Myocyte (in vitro differentiated cells): Measurements from ENCODE around the gene ALDH3B1. TPM values are rescaled to one million over a fixed set of nuclear protein-coding genes. Genes with fewer than 3 reads are reported as not detected.

Experiments used
- DNase-seq: peaks from one replicate; pipeline ENCODE4 v3.0.0-alpha.2; 2012; ENCODE audit warnings: low read depth
- total RNA-seq: library from RNA; depleted of rRNA; stranded (reverse); fragments of >200 nt; gene quantifications from 2 replicates; pipeline ENCODE4 v1.2.3, GENCODE V29; 2014

The ALDH3B1 gene
- total RNA-seq, 1 donor from 2014 or later = 36.6 TPM

DNA sequence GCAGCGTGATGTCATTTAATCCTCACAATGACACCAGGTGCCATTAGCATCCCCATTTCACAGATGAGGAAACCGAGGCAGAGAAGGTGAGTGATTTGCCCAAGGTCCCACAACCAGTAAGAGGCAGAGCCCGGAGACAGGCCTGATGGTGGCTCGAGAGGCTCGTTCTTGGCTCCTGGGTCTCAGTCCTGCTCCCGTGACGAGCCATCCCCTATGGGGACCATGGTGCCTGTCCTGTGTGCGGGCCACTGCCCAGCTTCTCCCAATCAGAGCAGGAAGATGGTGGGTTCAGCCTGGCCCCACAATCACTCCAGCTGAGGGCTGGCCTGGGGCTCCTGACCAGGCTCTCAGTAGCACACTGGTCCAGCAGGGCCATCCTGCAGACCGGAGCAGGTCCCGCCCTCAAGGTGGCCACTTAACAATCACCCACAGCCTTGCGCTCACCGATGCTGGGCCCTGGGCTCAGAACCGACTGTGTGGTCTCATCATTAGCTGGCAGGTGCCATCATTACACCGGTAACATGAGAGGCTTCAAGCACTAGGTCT is 3.6 kb downstream of the ALDH3B1 start:
- peak; percentile 72 for DNase-seq

DNA sequence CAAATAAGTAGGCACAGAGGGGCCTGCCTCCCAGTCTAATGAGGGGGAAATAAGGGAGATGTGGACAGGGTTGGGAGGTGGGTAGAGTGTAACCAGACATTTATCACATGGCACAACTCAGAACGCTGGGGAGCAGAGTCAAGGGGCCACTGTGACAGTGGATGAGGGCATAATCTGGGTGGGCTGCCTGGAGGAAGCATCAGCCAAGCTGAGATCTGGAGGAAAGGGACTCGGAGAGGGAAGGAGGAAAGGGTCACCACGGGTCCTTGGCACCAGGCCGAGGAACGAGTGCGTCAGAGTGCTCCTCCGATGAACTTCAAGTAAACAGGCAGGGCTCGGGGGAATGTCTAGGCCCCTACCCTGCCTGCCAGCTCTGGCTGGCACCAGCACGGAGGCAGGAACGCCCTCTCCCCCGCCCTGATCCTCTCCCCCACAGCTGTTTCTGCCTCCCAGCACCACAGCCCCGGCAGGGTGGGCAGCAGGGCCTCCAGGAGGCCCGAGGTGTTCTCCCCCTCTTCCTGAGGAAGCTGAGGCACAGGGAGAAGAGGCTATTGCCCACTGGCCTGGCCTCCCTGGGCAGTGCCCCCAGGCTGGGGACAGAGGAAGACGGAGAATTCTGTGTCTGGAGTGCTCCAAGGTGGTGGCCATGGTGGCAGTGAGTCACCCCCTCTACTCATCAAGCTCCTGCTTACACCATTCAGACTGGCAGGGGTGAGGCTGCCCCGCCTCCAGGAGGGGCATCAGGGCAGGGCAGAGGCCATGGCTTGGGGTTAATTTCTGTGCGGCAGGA is 4.2 kb downstream of the ALDH3B1 start:
- DNase-seq = peak; percentile 95

DNA sequence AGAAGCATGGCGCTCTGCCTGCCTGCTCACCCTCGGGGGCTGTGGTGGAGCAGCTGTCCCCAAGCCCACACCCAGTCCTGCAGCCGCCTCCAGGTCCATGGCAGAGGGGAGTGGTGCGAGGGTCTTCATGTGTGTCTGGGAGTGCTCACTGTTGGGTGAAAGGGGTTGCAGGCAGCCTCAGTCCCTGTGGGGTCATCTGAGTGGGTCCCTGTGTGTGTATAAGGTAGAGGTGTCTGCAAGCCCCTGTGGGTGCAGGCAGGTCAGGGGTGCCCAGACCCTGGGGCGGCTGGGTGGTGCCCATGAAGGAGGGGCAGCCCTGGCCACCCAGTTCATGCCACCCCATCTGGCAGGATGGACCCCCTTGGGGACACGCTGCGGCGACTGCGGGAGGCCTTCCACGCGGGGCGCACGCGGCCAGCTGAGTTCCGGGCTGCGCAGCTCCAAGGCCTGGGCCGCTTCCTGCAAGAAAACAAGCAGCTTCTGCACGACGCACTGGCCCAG is 4.9 kb downstream of the ALDH3B1 start:
- DNase-seq = no peak

DNA sequence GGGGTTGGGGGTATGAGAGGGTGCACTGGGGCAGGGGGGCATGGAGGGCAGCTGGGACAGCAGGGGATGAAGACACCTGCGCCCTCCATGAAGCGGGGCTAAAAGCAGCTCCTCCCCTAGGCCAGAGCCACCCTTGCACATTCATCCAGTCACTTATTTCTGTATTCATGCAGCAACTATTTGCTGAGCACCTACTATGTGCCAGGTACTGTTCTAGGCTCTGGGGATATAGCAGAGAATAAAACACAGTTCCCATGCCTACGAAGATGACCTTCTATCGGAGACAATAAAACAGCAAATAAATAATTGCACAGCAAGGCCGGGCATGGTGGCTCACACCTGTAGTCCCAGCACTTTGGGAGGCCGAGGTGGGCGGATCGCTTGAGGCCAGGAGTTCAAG is 5.3 kb downstream of the ALDH3B1 start:
- DNase-seq = no peak

DNA sequence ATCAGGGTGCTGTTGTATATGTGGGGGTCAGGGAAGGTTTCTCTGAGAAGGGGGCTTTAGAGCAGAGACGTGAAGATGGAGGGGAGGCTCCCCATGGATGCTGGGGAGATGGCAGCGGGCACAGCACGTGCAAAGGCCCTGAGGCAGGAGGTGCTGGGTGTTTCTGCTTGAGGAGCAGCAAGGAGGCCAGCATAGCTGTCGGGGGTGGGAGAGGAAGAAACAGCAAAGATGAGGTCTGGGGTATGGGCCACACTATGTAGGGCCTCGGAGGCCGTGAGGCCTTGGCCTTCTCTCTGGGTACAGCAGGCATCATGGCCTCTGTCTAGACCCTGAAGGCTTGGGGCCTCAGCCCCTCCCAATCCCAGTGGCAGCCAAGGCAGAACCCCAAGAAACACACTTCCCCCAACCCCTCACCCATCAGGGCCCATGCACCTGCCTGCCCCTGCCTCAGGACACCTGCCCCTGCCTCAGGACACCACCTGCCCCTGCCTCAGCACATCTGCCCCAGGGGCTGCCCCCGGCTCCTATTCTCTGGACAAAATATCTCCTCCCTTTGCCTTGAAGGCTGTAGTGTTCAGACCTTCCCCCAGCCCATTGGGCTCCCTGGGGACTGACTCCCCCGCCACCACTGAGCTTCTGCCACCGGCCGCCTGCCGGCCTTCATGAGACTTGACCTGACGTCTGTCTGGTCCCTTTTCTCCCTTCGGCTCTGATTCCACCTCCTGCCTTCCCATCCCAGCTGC is 6.2 kb downstream of the ALDH3B1 start:
- no peak for DNase-seq

DNA sequence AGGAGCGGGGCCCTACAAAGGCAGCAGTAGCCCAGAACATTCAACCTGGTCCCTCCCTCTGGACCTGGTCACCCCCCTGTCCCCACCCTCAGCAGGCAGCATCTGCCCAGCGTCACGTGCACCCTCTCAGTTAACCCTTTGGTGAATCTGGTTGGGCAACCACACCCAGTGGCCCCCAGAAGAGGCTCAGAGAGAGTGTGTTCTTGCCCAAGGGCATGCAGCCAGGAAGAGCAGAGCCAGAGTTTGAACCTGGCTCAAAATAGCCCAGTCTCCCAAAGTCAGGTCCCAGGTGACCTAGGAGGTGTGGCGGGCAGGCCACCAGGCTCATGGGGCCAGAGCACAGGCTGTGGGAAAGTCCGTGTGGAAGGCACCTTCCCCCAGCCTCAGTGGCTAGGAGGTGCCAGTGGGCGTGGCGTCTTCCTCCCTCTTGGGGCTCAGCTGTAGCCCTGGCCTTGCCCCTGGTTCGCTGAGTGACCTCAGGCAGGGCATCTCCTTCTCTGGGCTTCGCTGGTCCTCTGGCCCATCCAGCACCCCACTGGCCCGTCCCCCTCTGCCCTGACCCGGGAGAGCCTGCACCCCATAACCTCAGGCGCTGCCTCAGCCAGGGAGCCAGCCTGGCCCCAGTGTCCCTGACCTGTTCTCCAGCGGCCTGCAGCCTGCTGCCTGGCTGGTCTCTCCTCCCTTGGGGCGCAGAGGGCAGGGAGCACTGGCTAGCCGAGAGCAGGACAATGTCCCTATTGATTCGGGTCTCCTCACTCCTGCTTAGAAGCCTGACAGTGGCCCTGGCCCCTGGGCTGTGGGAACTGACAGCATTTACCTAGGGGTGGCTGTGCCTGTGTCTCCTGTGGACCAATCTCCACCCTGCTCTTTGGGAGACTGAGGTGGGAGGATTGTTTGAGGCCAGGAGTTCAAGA is 7.0 kb downstream of the ALDH3B1 start:
- DNase-seq = peak; percentile 30

DNA sequence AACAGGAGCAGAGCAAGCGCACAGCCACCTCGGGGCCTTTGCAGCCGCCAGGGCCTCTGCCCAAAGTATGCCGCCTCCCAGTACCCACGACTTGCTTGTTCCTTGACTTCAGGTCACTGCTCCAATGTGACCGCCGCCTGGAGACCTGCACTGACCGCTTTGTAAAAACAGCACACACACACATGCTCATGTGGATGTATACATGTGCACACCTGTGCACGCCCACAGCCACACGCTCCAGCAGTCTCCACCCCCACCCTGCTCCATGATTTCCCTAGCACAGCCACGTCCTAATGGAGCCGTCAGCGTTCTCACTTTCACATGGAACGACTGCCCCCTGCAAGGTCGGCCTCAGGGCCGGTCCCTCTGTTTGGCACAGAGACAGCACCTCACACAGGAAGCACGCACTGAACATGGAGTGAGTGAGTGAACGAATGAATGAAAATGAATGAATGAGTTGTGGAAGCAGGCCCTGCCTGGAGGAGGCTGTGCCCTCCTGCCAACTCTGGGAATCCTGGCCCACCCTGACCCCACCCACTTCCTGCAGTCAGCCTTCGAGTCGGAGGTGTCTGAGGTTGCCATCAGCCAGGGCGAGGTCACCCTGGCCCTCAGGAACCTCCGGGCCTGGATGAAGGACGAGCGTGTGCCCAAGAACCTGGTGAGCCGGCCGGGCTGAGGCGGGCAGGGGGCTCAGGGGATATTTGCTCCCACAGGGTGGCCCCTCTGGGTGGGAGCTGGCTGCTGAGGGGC is 8.0 kb downstream of the ALDH3B1 start:
- no peak for DNase-seq

DNA sequence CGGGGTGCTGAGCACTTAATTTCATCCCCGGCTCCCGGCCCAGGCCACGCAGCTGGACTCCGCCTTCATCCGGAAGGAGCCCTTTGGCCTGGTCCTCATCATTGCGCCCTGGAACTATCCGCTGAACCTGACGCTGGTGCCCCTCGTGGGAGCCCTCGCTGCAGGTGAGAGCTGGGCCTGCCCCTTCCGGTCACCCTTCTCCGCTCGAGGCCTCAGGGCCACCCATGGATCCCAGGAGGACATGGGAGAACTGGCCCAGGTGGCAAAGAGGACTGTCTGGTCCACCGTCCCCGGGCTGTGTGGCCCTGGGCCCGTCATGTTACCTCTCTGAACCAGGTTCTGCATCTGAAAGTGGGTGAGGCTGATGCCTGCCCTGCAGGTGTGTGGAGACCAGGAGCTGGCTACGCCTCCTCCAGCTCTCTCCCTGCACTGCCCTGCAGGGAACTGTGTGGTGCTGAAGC is 8.6 kb downstream of the ALDH3B1 start:
- DNase-seq = no peak

DNA sequence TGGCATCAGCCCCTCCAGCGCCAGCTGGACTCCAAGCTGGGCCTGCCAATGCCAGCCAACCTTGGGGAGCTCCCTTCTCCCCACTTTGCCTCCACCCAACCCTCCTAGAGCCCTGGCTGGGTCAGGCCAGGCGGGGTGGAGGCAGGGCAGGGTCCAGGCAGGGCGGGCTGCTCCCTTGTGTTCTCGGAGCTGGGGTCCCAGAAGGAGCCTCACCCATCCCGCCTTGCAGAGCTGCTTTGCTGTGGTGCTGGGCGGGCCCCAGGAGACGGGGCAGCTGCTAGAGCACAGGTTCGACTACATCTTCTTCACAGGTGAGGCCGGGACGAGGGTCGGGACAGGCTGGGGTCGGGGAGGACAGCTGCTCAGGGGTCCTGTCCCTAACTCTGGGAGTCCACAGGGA is 9.4 kb downstream of the ALDH3B1 start:
- DNase-seq = no peak

DNA sequence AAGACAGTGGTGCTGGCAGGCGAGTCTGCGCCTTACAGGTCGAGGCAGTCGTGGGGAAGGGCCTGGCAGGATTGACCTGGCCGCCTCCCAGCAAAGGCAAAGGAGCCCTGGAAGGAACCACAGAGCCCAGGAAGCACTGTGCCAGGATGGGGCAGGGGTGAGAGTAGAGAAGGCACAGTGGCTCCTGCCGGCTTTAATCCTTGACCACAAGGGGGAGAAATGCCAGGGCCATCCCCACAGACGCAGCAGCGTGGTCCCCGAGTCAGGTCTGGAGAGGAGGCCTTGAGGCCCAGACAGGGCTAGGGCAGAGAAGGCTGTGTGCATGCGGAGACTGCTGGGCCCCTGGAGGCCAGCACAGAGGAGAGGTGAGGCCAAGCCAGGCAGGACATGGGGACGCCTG is 10.4 kb downstream of the ALDH3B1 start:
- peak; percentile 46 for DNase-seq

DNA sequence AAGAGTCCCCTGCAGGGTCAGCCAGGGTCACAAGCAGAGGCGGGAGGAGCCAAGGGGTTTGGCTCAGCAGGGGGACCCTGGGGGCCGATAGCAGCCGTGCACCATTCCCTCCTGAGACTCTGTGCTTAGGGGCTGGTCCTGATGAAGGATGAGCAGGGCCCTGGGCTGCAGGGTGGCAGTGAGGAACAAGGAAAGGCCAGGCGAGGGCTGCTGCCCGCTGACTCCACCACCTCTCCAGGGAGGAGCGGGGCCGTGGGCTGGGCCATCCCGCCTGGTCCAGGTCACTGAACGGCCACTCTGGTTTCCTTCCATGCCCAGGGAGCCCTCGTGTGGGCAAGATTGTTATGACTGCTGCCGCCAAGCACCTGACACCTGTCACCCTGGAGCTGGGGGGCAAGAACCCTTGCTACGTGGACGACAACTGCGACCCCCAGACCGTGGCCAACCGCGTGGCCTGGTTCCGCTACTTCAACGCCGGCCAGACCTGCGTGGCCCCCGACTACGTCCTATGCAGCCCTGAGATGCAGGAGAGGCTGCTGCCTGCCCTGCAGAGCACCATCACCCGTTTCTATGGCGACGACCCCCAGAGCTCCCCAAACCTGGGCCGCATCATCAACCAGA is 11.2 kb downstream of the ALDH3B1 start:
- DNase-seq = peak; percentile 53

DNA sequence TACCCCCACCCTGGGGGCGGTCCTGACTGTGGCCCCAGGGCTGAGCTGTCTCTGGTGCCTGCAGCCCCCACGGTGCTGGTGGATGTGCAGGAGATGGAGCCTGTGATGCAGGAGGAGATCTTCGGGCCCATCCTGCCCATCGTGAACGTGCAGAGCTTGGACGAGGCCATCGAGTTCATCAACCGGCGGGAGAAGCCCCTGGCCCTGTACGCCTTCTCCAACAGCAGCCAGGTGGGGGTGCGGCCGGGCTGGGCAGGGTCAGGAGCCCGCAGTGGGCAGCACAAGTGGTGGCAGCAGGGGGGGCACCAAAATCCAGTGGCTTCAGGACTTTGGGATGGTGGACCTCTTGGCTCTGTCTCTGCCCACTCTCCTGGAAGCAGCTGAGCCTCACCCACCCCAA is 12.4 kb downstream of the ALDH3B1 start:
- DNase-seq = no peak

DNA sequence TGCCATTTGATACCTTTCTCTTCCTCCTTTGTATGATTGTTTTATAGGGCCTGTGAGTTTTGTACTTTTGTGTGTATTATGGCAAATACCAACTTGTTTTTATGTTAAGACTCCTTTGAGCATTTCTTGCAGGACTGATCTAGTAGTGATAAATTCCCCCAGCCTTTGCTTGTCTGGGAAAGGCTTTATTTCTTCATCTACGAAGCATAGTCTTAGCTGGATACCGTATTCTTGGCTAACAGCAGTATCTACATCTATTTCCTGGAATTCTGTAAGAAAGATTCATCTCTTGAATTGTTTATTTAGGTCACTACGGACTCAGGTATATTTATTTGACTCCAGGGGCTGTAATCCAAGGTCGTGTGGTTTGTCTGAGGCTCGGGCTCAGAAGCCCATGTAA is 14.4 kb downstream of the ALDH3B1 start:
- no peak for DNase-seq

DNA sequence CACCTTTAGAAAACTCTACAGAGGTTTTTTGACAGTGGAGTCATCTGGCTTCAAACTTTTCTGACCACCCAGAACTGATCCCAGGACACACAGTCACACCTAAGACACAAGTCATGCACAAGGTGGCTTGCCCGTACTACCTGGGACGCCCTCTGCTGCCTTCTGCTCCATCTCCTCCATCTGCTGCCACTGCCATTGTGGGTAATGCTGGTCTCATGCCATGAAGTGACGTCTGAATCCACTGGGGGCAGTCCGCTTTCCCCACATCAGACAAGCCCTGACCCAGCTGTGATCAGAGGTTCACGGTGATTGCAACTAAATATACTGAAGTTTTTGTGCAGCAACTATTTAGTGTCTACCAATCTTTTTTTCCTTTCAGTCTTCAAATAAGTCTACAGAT is 14.9 kb downstream of the ALDH3B1 start:
- DNase-seq = no peak

DNA sequence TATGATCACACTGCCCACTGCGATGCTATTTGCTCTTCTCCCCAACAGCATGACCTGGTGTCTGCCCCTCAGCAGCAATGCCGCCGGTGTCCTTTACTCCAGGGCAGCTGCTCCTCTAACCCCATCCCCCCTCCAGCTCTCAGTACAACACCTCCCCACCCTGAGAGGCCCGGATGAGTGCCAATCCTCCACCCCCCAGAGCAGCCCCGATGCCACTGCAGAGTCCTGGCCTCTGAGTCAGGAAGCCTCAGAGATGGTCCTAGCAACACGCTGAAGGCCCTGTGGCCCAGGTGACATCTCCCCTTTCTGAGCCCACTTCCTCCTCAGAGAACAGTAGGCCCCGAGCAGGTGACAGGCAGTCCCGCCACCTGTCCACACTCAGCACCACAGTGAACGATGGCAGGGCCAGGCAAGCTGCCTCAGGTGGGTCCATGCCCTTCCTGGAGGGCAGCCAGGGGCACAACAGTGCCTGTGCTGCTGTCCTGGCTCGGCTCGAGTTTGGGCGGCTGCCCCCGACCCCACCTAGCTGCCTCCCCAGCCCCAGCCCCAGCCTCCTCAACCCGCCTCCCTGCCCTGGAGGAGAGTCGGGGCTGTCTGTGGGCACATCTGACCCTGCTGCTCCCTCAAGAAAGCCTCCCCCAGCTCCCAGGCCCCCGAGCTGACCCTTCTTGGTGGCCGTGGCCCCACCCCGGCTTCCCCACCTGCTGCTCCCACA is 16.4 kb downstream of the ALDH3B1 start:
- DNase-seq = peak; percentile 52

DNA sequence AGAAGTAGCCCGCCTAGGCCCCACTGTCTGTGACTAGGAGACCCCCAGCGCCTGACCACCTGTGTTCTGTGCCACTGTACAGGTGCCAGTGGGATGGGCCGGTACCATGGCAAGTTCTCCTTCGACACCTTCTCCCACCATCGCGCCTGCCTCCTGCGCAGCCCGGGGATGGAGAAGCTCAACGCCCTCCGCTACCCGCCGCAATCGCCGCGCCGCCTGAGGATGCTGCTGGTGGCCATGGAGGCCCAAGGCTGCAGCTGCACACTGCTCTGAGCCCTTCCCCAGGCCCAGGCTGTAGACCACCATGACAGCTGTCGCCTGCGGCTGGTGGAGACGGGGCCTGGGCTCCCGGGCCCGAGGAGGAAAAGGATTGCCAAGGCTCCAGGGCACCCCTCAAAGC is 17.5 kb downstream of the ALDH3B1 start:
- DNase-seq = no peak

DNA sequence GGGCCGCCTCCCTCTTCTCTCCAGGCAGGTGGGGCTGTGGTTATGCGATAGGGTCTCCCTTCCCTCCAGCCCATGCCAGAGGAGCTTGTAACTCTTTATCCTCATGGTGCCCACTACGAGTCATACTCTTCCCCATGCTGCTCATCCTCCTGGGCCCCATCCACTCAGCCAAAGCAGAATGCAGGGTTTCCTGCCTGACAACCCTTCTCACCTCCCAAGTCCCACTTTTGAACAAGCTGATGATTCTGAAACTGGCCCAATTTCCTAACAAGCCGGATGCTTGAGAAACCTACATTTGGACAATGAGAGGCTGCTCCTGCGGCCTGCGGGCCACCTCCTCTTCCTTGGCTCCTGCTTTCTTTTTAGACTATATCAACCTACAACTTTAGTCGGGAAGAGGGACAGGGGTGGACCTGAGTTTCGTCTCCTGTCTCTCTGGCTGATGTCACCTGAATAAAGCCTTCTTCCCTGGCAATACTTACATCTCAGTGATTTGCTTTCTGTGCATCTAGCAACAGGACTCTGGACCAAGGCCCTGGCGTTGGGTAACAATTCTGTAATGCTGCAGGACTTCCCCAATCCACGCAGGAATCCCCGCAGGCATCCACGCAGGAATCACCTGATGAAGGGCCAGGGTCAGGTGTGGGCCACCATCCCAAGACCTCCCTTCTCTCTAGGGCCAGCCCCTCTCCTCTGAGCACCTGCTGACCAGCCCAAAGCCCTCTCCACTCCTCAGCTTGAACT is 18.8 kb downstream of the ALDH3B1 start:
- peak; percentile 36 for DNase-seq

DNA sequence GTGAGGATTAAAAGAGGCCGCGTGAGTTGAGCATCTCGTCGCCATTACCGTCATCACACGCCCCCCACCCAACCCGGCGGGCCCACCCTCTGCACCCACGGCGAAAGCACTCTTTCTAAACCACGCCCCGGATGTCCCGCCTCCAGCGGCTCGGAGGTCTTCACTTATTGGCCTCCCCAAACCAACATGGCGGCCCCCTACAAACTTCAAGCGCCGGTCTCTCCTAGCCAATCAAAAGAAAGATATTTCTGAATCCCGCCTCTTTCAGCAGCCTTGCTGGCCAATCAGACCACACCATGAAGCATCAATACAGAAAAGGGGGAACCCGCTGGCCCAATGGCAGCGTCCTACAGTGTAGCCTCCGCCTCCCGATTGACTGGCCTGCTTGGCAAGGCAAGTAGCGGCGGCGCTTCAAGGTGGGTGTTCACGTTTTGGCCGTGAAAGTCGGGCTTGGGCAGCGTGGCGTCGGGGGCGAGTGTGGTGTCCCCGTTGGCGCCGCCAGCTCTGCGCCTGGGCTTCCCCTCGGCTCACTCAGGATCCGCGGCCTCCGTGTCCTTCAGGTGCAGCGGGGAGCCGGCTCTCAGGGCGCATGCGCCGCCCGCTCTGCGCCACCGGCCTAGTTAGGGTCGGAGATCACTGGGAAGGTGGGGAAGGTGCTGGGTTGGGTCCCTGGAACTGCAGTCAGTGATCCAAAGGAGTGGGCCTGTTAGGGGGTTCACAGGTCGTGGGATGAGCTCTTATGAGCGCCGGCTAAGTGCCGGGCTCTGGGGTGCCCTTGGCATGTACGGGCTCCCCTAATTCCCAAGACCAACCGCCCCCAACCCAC is 20.4 kb downstream of the ALDH3B1 start, which contains the start of gene NDUFS8:
Gene NDUFS8 (plus strand): TSS at position 364 of the 826 bp plus-strand sequence. CDS start 1,471 bp downstream, outside the sequence.
- DNase-seq = peak; percentile 100
